Activated CD4-positive, alpha-beta T cell treated with anti-CD3 and anti-CD28 coated beads, Interleukin-2, amount 10 ng/mL, durations not matched to agents 7 days and 5 days (primary cell): Measurements from ENCODE around the gene QSER1. TPM values are rescaled to one million over a fixed set of nuclear protein-coding genes. Genes with fewer than 3 reads are reported as not detected.
"Not testable (repeated sequence)": the region's sequence is repeated elsewhere in the genome, so short reads cannot be mapped to it uniquely, and the experiment has no call there.

Experiments used
- CTCF ChIA-PET: fragments of 350-600 bp; sonication (Branson Sonifier 250); formaldehyde crosslinking; loops from one replicate; lab custom pipeline; 2021; ENCODE audit warnings: antibody characterized with exemption; lab: Charles Lee
- POLR2A ChIA-PET: fragments of 350-600 bp; sonication (Branson Sonifier 250); formaldehyde crosslinking; loops from one replicate; lab custom pipeline; 2021; ENCODE audit warnings: antibody characterized with exemption; lab: Charles Lee
- DNase-seq: peaks from one replicate; pipeline ENCODE4 v3.0.0-alpha.2; 2020
- H3K27ac Mint-ChIP-seq: one replicate; pipeline ENCODE4 v1.8.0; 2021; ENCODE audit warnings: mild to moderate bottlenecking, moderate library complexity, mixed read lengths
- H3K27me3 Mint-ChIP-seq: one replicate; pipeline ENCODE4 v1.8.0; 2021; ENCODE audit warnings: mixed read lengths
- H3K36me3 Mint-ChIP-seq: one replicate; pipeline ENCODE4 v1.8.0; 2021; ENCODE audit warnings: low read depth, mixed read lengths
- H3K4me1 Mint-ChIP-seq: one replicate; pipeline ENCODE4 v1.8.0; 2021; ENCODE audit warnings: mixed read lengths
- H3K4me3 Mint-ChIP-seq: one replicate; pipeline ENCODE4 v1.8.0; 2021; ENCODE audit warnings: mild to moderate bottlenecking, moderate library complexity, mixed read lengths
- H3K9me3 Mint-ChIP-seq: one replicate; pipeline ENCODE4 v1.8.0; 2021; ENCODE audit warnings: mixed read lengths
- total RNA-seq, 2 experiments: library from RNA; stranded (reverse); gene quantifications; one replicate each; pipeline ENCODE4 v1.2.3, GENCODE V29; 2021

The QSER1 gene
- 10 to 100 TPM; 12.3 to 18.0 TPM for total RNA-seq

- no peaks in the 10 kb centered on the region for H3K9me3 Mint-ChIP-seq
- CTCF ChIA-PET: interaction anchor here (1.0 to 1.2 kb wide), 2 partner anchors 11 to 13 kb away, joined by 3 read pairs; no protein-coding TSS in a partner anchor
- POLR2A ChIA-PET: no interaction called here
These were observed at the start of gene QSER1 for GRCh38 chr11:32892355-32893092. Gene QSER1, plus strand, starts transcription at chr11:32892811. Its CDS starts 315 bp downstream, at chr11:32893126.

DNA sequence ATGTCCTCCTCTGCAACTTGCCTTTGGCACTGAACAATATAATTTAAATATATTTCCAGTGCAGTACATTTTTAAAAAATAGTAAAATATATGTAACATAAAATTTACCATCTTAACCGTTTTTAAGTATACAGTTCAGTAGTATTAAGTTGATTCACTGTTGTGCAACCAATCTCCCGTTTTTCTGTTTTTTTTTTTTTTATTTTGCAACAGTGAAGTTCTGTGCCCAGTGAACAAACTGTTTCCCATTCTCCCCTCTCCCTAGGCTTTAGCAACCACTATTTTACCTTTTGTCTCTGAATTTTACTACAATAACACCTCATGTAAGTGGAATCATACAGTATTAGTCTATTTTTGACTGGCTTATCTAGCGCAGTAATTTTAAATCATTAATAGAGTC lies 49.1 kb upstream of the QSER1 start:
- Mint-ChIP-seq H3K27ac (no peak overlapping the region), H3K36me3 (no peaks in the 10 kb centered on the region), H3K4me1 (no peaks in the 10 kb centered on the region), H3K27me3 (no peaks in the 10 kb centered on the region), H3K4me3 (no peak overlapping the region), H3K9me3 (no peaks in the 10 kb centered on the region)
- ChIA-PET POLR2A (no interaction called here), CTCF (no interaction called here)
- DNase-seq: no peak

More at GRCh38 chr11:32892355-32893092, at the start of gene QSER1:
- Mint-ChIP-seq H3K27ac (peak within 1 kb of the TSS; percentile 96), H3K36me3 (no peaks in the 10 kb centered on the region), H3K4me3 (peak within 1 kb of the TSS; percentile 96), H3K27me3 (peaks cover 9% of the 10 kb centered on the region), H3K4me1 (peaks cover 32% of the 10 kb centered on the region)
- peak; percentile 65 for DNase-seq

DNA sequence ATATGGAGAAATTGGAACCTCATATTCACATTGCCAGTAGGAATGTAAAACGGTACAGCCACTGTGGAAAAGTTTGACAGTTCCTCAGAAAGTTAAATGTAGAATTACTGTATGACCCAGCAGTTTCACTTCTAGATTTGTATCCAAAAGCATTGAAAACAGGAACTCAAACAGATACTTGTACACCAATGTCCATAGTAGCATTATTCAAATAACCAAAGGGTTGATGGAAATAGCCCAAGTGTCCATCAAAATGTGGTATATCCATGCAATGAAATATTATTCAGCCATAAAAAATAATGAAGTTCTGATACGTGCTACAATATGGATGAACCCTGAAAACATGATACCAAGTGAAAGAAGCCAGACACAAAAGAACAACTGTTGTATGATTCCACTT lies 45.1 kb upstream of the QSER1 start:
- peaks cover 3% of the 10 kb centered on the region for H3K27me3 Mint-ChIP-seq
- DNase-seq: no peak
- H3K9me3 Mint-ChIP-seq: no peaks in the 10 kb centered on the region
- no peak overlapping the region for H3K27ac Mint-ChIP-seq
- no peaks in the 10 kb centered on the region for H3K36me3 Mint-ChIP-seq
- ChIA-PET POLR2A (no interaction called here), CTCF (no interaction called here)
- H3K4me1 Mint-ChIP-seq: peaks cover 8% of the 10 kb centered on the region
- H3K4me3 Mint-ChIP-seq: no peak overlapping the region

- ChIA-PET POLR2A (no interaction called here), CTCF (no interaction called here)
- Mint-ChIP-seq H3K27ac (no peak overlapping the region), H3K4me1 (peaks cover 8% of the 10 kb centered on the region), H3K4me3 (no peak overlapping the region), H3K36me3 (no peaks in the 10 kb centered on the region), H3K9me3 (no peaks in the 10 kb centered on the region), H3K27me3 (peaks cover 5% of the 10 kb centered on the region)
- no peak for DNase-seq
These were observed 42.9 kb upstream of the QSER1 start for GRCh38 chr11:32849761-32850160.

- ChIA-PET CTCF (no interaction called here), POLR2A (no interaction called here)
- Mint-ChIP-seq H3K4me1 (peaks cover 8% of the 10 kb centered on the region), H3K4me3 (no peak overlapping the region), H3K36me3 (no peaks in the 10 kb centered on the region), H3K27ac (no peak overlapping the region), H3K9me3 (no peaks in the 10 kb centered on the region), H3K27me3 (peaks cover 10% of the 10 kb centered on the region)
- no peak for DNase-seq
These were observed 41.4 kb upstream of the QSER1 start for GRCh38 chr11:32851251-32851650.

DNA sequence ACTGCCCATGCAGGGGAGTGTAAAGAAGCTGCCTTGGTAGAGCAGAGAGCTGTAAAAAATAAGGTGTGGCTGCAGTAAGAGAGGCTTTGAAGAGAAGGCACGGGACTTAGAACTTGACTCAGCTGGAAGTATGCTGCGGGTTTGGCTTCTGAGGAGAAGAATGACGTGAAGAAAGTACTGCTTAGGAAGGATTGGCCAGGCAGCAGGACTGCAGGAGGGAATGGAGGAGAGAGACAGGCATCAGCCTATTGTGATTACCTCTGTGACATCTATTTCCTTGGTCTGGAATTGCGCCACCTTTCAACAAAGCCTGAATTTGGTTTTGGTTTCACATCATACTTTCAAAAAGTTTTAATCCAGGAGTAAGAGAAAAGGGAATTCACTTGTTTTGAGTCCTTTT lies 40.4 kb upstream of the QSER1 start:
- Mint-ChIP-seq H3K36me3 (no peaks in the 10 kb centered on the region), H3K27me3 (peaks cover 12% of the 10 kb centered on the region), H3K9me3 (no peaks in the 10 kb centered on the region), H3K27ac (no peak overlapping the region), H3K4me1 (peaks cover 8% of the 10 kb centered on the region), H3K4me3 (no peak overlapping the region)
- ChIA-PET CTCF (interaction anchor here (0.6 kb wide), 1 partner anchor 9 kb away, joined by 3 read pairs; no protein-coding TSS in a partner anchor), POLR2A (no interaction called here)
- DNase-seq: no peak

- CTCF ChIA-PET: no interaction called here
- no peak for DNase-seq
- Mint-ChIP-seq H3K4me1 (peaks cover 4% of the 10 kb centered on the region), H3K27me3 (peaks cover 16% of the 10 kb centered on the region), H3K36me3 (no peaks in the 10 kb centered on the region), H3K4me3 (no peak overlapping the region), H3K9me3 (no peaks in the 10 kb centered on the region), H3K27ac (no peak overlapping the region)
- POLR2A ChIA-PET: no interaction called here
These were observed 37.0 kb upstream of the QSER1 start for GRCh38 chr11:32855601-32856000.

DNA sequence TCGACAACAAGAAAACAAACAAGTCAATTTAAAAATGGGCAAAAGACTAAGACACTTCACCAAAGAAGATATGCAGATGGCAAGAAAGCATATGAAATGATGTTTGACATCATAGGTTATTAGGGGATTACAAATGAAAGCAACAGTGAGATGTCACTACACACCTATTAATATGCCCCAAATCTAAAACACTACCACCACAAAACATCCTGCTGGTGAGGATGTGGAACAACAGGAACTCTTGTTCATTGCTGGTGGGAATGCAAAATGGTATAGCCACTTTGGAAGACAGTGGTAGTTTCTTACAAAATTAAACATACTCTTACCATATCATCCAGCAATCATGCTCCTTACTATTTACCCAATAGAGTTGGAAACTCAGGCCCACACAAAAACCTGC lies 33.9 kb upstream of the QSER1 start:
- no peak overlapping the region for H3K27ac Mint-ChIP-seq
- ChIA-PET POLR2A (no interaction called here), CTCF (no interaction called here)
- no peaks in the 10 kb centered on the region for H3K36me3 Mint-ChIP-seq
- H3K4me1 Mint-ChIP-seq: no peaks in the 10 kb centered on the region
- no peak overlapping the region for H3K4me3 Mint-ChIP-seq
- no peaks in the 10 kb centered on the region for H3K9me3 Mint-ChIP-seq
- peaks cover 26% of the 10 kb centered on the region for H3K27me3 Mint-ChIP-seq
- DNase-seq: no peak

DNA sequence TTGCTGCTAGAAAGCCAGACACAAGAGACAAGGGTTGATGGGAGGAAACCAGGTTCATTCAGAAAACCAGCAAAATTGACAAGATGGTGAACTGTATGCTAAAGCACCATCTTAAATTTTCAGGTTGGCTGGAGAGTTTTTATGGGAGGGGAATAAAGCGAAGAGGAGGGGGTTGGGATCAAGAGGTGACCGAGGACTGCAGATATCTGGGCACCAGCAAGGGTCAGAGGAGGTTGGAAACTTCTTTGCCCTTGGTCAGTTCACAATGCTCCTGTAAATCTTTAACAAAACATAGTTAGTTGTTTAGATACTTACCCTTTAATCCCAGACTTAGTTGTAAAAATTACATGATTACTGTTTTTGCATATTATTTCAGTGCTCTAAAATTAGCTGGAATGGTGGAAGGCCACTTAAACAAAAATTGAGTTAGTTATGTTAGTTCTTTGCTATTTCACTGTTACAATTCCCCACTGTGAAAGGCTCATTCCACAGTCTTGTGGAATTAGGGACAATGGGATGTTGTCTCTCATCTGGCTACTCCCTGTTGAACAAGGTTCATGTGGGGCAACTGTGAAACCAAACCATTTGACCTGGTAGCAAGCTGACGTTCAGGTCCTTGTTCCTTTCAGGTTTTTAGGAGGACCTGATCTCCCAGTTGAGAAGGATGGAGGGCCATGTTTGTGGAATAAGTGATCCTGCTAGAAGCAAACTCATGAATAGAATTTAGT lies 30.6 kb upstream of the QSER1 start:
- ChIA-PET CTCF (interaction anchor here (0.9 kb wide), 1 partner anchor 18 kb away, joined by 3 read pairs; no protein-coding TSS in a partner anchor), POLR2A (interaction anchor here (0.6 kb wide), 1 partner anchor 287 kb away, joined by 3 read pairs; no protein-coding TSS in a partner anchor)
- Mint-ChIP-seq H3K4me1 (no peaks in the 10 kb centered on the region), H3K36me3 (no peaks in the 10 kb centered on the region), H3K27ac (no peak overlapping the region), H3K27me3 (peaks cover 27% of the 10 kb centered on the region), H3K9me3 (no peaks in the 10 kb centered on the region), H3K4me3 (no peak overlapping the region)
- no peak for DNase-seq

DNA sequence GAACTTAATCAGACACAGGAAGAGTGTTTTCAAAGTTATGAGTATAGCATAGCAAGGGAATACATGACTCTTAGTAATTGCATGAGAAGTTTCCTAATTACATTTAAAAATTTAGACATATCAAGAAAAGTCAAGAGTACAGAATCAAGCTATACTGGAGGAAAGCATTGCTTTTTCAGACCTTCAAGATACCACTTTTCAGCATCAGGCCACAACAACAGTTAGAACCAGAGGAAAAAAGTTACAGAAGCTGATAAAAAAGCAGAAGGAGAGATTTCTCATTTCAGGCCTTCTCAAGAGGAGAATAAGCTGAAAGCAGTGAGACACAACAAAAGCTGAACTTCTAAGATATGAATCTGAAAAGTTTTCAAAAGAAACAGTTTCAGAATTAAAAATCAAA lies 28.1 kb upstream of the QSER1 start:
- Mint-ChIP-seq H3K4me1 (no peaks in the 10 kb centered on the region), H3K4me3 (no peak overlapping the region), H3K36me3 (no peaks in the 10 kb centered on the region), H3K27me3 (peaks cover 25% of the 10 kb centered on the region), H3K27ac (no peak overlapping the region), H3K9me3 (peaks cover 5% of the 10 kb centered on the region)
- no peak for DNase-seq
- POLR2A ChIA-PET: no interaction called here
- CTCF ChIA-PET: interaction anchor here (1.1 kb wide), 1 partner anchor 23 kb away, joined by 3 read pairs; no protein-coding TSS in a partner anchor

DNA sequence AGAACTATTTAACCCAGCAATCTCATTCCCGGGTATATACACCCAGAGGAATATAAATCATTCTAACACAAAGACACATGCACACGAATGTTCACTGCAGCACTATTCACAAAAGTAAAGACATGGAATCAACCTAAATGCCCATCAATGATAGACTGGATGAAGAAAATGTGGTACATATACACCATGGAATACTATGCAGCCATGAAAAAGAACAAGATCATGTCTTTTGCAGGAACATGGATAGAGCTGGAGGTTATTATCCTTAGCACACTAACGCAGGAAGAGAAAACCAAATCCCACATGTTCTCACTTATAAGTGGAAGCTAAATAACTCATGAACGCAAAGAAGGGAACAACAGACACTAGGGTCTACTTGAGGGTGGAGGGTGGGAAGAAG lies 23.9 kb upstream of the QSER1 start:
- H3K9me3 Mint-ChIP-seq, H3K4me1 Mint-ChIP-seq, H3K4me3 Mint-ChIP-seq, H3K36me3 Mint-ChIP-seq, H3K27ac Mint-ChIP-seq, POLR2A ChIA-PET, DNase-seq: not testable (repeated sequence)
- CTCF ChIA-PET: interaction anchor here (0.7 kb wide), 1 partner anchor 38 kb away, joined by 5 read pairs; no protein-coding TSS in a partner anchor
- peaks cover 18% of the 10 kb centered on the region for H3K27me3 Mint-ChIP-seq

DNA sequence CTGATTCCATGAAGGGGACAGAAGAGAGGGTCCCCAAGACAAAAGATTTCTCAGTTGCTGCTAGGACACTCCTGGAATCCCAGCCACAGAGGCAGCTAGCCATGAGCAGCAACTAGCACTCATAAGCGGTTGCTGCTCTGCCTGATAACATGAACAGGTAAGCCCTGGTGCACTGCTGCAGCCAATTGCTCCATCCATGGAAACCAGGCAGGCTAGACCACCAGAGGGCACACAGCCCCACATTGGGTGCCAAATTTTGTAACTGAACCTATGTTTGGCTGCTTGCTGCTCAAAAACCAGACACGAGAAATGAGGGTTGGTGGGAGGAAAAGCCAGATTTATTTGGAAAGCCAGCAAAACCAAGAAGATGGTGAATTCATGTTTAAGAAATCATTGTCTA lies 21.9 kb upstream of the QSER1 start:
- H3K27me3 Mint-ChIP-seq: peaks cover 20% of the 10 kb centered on the region
- H3K9me3 Mint-ChIP-seq: peaks cover 5% of the 10 kb centered on the region
- no peak overlapping the region for H3K27ac Mint-ChIP-seq
- no peaks in the 10 kb centered on the region for H3K36me3 Mint-ChIP-seq
- H3K4me1 Mint-ChIP-seq: no peaks in the 10 kb centered on the region
- POLR2A ChIA-PET: no interaction called here
- no peak overlapping the region for H3K4me3 Mint-ChIP-seq
- peak; percentile 11 for DNase-seq
- CTCF ChIA-PET: no interaction called here

DNA sequence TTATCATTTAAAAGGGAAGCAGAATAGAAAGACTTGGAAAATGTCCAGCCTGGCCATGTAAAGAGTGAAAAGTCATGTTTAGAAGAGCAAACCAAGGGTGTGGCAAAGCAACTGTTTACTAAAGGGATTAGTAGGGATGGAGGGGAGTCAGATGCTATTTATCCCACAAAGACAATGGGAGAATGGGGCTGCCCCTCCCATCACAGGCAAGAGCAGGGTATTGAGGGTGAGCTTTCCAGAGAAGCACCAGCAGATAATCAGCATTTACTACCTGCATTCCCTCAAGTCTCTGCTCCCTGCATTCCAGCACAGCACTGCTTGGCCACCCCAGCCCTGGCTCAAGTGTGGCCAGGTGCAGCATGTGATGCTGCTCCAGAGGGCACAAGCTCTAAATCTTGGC lies 18.5 kb upstream of the QSER1 start:
- peaks cover 16% of the 10 kb centered on the region for H3K27me3 Mint-ChIP-seq
- no peak overlapping the region for H3K27ac Mint-ChIP-seq
- CTCF ChIA-PET: interaction anchor here (0.9 kb wide), 1 partner anchor 12 kb away, joined by 3 read pairs; no protein-coding TSS in a partner anchor
- no peaks in the 10 kb centered on the region for H3K4me1 Mint-ChIP-seq
- POLR2A ChIA-PET: no interaction called here
- no peaks in the 10 kb centered on the region for H3K36me3 Mint-ChIP-seq
- no peak for DNase-seq
- H3K4me3 Mint-ChIP-seq: no peak overlapping the region
- no peaks in the 10 kb centered on the region for H3K9me3 Mint-ChIP-seq
